Endothelial cell of umbilical vein (primary cell): ENCODE data around the gene CXXC5. TPM values are rescaled to one million over a fixed set of nuclear protein-coding genes. Genes with fewer than 3 reads are reported as not detected.

Source experiments
- BruUV-seq: library from RNA; stranded (reverse); fragments of 400-500 nt; replicated peaks from 2 replicates; lab custom pipeline; 2021; lab: Mats Ljungman, UMichigan
- CTCF ChIA-PET: fragments of 300-600, 350-600 bp; sonication (Branson Sonifier 250); formaldehyde crosslinking; loops from one replicate; lab custom pipeline; 2021; ENCODE audit warnings: antibody characterized with exemption, inconsistent platforms; lab: Charles Lee
- POLR2A ChIA-PET: fragments of 300-600, 350-600 bp; sonication (Branson Sonifier 250); formaldehyde crosslinking; loops from one replicate; lab custom pipeline; 2021; ENCODE audit warnings: antibody characterized with exemption, inconsistent platforms; lab: Charles Lee
- DNase-seq: peaks from one replicate; pipeline ENCODE4 v3.0.0-alpha.2; 2011; ENCODE audit warnings: low read depth, low spot score
- FAIRE-seq: peaks from 2 replicates; lab custom pipeline; 2011; peaks lifted over from hg19 to GRCh38; lab: Jason Lieb, UNC
- H2AFZ ChIP-seq: 2 replicates; pipeline ENCODE4 v1.6.0; 2012; ENCODE audit warnings: low read depth, low read length, control low read depth, inconsistent platforms
- H3K27ac ChIP-seq: 2 replicates; pipeline ENCODE4 v1.5.1; 2011; ENCODE audit warnings: low read depth, mild to moderate bottlenecking, control low read depth, low read length, moderate library complexity; ENCODE audit not compliant: insufficient read depth
- H3K27me3 ChIP-seq, 2 experiments: 2 replicates each; pipeline versions ENCODE4 v1.6.0 to v1.6.1; 2011; ENCODE audit warnings: low read length in 2 of 2, mixed read lengths in 1 of 2; ENCODE audit not compliant: control insufficient read depth in 2 of 2, insufficient read depth in 2 of 2
- H3K36me3 ChIP-seq, 2 experiments: 2 replicates in 1 of 2; 3 replicates in 1 of 2; pipeline ENCODE4 v1.5.1; 2011; ENCODE audit warnings: low read length in 2 of 2, mild to moderate bottlenecking in 1 of 2, moderate library complexity in 1 of 2; ENCODE audit not compliant: control insufficient read depth in 2 of 2, insufficient read depth in 2 of 2; ENCODE audit errors: extremely low read depth in 1 of 2
- H3K4me1 ChIP-seq: 3 replicates; pipeline ENCODE4 v1.5.1; 2011; ENCODE audit warnings: mild to moderate bottlenecking, low read length; ENCODE audit not compliant: control insufficient read depth, insufficient read depth; ENCODE audit errors: extremely low read depth
- H3K4me2 ChIP-seq: 2 replicates; pipeline ENCODE4 v1.6.1; 2011; ENCODE audit warnings: low read length, control low read depth, mixed read lengths; ENCODE audit not compliant: insufficient read depth
- H3K4me3 ChIP-seq, 3 experiments: fragments of 200-600 bp in 1 of 3; sonication (generic), shearing (Covaris generic) in 1 of 3; replicated peaks in 1 of 3; 2 replicates each; pipeline ENCODE4 v1.5.1; 2011 to 2016; ENCODE audit warnings: control low read depth in 3 of 3, low read length in 3 of 3, mild to moderate bottlenecking in 2 of 3, inconsistent platforms in 1 of 3, low read depth in 1 of 3, moderate library complexity in 1 of 3; ENCODE audit not compliant: insufficient read depth in 1 of 3
- H3K79me2 ChIP-seq: 2 replicates; pipeline ENCODE4 v1.6.0; 2012; ENCODE audit warnings: low read length, inconsistent platforms; ENCODE audit not compliant: control insufficient read depth, insufficient read depth
- H3K9ac ChIP-seq: replicated peaks from 2 replicates; pipeline ENCODE3; 2011; ENCODE audit warnings: low read length, control low read depth; ENCODE audit not compliant: insufficient read depth; ENCODE audit errors: extremely low read depth
- H3K9me1 ChIP-seq: replicated peaks from 3 replicates; pipeline ENCODE4 v1.6.0; 2011; ENCODE audit warnings: mild to moderate bottlenecking, low read length; ENCODE audit not compliant: control insufficient read depth, insufficient read depth; ENCODE audit errors: extremely low read depth
- H3K9me3 ChIP-seq: replicated peaks from 2 replicates; pipeline ENCODE4 v1.5.1; 2012; ENCODE audit warnings: low read length, inconsistent platforms; ENCODE audit not compliant: control insufficient read depth, insufficient read depth
- H4K20me1 ChIP-seq: replicated peaks from 2 replicates; pipeline ENCODE3; 2011; ENCODE audit warnings: mild to moderate bottlenecking, low read length; ENCODE audit not compliant: control insufficient read depth, insufficient read depth; ENCODE audit errors: extremely low read depth
- EZH2 ChIP-seq: IDR thresholded peaks from 2 replicates; pipeline ENCODE4 v1.6.1; 2012; ENCODE audit warnings: borderline replicate concordance, low read depth, mild to moderate bottlenecking, moderate library complexity, low read length, inconsistent platforms; ENCODE audit not compliant: severe bottlenecking
- FOS ChIP-seq: IDR thresholded peaks from 2 replicates; pipeline ENCODE4 v1.6.1; 2011; ENCODE audit warnings: mild to moderate bottlenecking, low read length, moderate library complexity, borderline replicate concordance; ENCODE audit not compliant: insufficient read depth
- GATA2 ChIP-seq: IDR thresholded peaks from 2 replicates; pipeline ENCODE4 v1.7.0; 2011; ENCODE audit warnings: low read depth, mild to moderate bottlenecking, moderate library complexity, mixed read lengths, low read length; ENCODE audit not compliant: insufficient read length, insufficient read depth
- JUN ChIP-seq: IDR thresholded peaks from 2 replicates; pipeline ENCODE4 v1.6.1; 2011; ENCODE audit warnings: borderline replicate concordance, low read depth; ENCODE audit not compliant: insufficient read length, insufficient read depth
- MYC ChIP-seq: IDR thresholded peaks from one replicate; pipeline ENCODE4 v1.6.1; 2011; ENCODE audit warnings: mild to moderate bottlenecking, low read depth, low read length
- POLR2A ChIP-seq: IDR thresholded peaks from 2 replicates; pipeline ENCODE4 v1.6.1; 2012; ENCODE audit warnings: low read depth, mild to moderate bottlenecking, control low read depth, low read length
- POLR2AphosphoS5 ChIP-seq: IDR thresholded peaks from 2 replicates; pipeline ENCODE4 v1.6.1; 2012; ENCODE audit warnings: low read depth, mild to moderate bottlenecking, control low read depth, low read length, moderate library complexity; ENCODE audit not compliant: insufficient read depth
- dilution Hi-C: fragments of 300-500 bp; cut with MboI; formaldehyde crosslinking; loops from one replicate; pipeline ENCODE4 v1.15.0; 2019; ENCODE audit warnings: low sequenced_read_pairs; ENCODE audit not compliant: extremely low pct_ligation_motif_present
- intact Hi-C: fragments of 100-400 bp; cut with micrococcal nuclease; formaldehyde crosslinking; loops from one replicate; pipeline ENCODE4 v1.10.0; 2022
- polyA plus RNA-seq, 4 experiments: library from polyadenylated mRNA; depleted of rRNA in 3 of 4; stranded (reverse) in 3 of 4; unstranded in 1 of 4; fragments of >200 nt; gene quantifications; 2 replicates each; pipeline versions ENCODE4 v1.2.1 to v1.2.3, GENCODE V29; 2011 to 2012; ENCODE audit warnings: missing spikeins in 1 of 4
- total RNA-seq: library from RNA; stranded (reverse); gene quantifications from 2 replicates; pipeline ENCODE4 v1.2.3, GENCODE V29; 2021
- TF ChIP-seq, protein P1 (sequence below), 2 donors: IDR thresholded peaks; 1 replicate in 1 of 2; 2 replicates in 1 of 2; pipeline ENCODE4 v1.5.1; 2011; ENCODE audit warnings: low read length in 2 of 2, mild to moderate bottlenecking in 2 of 2, moderate library complexity in 2 of 2, control low read depth in 1 of 2, inconsistent platforms in 1 of 2, low read depth in 1 of 2; ENCODE audit not compliant: insufficient read depth in 1 of 2; ENCODE audit errors: extremely low read depth in 1 of 2
- TF ChIP-seq, protein P2 (sequence below): IDR thresholded peaks from 2 replicates; pipeline ENCODE4 v1.6.1; 2011; ENCODE audit not compliant: insufficient read depth, insufficient read length

CXXC5 gene
- total and polyA plus RNA-seq, 2 donors (not counting 3 experiments of a cell fraction or from before 2014, with no cell fraction given), result 2.7 to 5.5 TPM

DNA sequence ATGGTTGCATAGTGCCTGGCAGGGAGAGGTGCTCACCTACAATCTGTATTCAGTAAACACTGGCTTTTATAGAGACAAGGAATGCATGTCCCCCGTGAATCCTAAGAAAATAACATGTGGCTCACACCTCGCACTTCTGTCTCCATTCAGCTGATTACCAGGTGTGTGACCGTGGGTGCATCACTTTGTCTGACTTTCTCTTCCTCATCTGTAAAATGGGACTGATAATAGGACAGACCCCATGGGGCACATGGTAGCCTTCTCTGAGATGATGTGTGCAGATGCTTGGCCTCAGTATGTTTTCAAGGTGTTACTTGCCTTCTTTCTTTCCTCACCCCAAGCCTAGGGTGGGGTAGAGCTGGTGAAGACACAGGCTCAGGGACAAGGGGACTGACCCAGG lies 6.3 kb downstream of the CXXC5 start:
- Histone ChIP-seq H3K4me2 (no peak overlapping the region), H3K9me3 (no peaks in the 10 kb centered on the region), H2AFZ (no peak overlapping the region), H3K27me3 (peaks cover 3 to 16% of the 10 kb centered on the region in 2 experiments), H3K9ac (no peak overlapping the region), H3K9me1 (no peaks in the 10 kb centered on the region), H3K27ac (no peak overlapping the region), H4K20me1 (no peaks in the 10 kb centered on the region), H3K4me1 (peaks cover 36% of the 10 kb centered on the region), H3K36me3 (no peaks in the 10 kb centered on the region), H3K79me2 (no peaks in the 10 kb centered on the region), H3K4me3 (no peak overlapping the region)
- POLR2A ChIA-PET, result no interaction called here
- TF ChIP-seq, protein P1, sequence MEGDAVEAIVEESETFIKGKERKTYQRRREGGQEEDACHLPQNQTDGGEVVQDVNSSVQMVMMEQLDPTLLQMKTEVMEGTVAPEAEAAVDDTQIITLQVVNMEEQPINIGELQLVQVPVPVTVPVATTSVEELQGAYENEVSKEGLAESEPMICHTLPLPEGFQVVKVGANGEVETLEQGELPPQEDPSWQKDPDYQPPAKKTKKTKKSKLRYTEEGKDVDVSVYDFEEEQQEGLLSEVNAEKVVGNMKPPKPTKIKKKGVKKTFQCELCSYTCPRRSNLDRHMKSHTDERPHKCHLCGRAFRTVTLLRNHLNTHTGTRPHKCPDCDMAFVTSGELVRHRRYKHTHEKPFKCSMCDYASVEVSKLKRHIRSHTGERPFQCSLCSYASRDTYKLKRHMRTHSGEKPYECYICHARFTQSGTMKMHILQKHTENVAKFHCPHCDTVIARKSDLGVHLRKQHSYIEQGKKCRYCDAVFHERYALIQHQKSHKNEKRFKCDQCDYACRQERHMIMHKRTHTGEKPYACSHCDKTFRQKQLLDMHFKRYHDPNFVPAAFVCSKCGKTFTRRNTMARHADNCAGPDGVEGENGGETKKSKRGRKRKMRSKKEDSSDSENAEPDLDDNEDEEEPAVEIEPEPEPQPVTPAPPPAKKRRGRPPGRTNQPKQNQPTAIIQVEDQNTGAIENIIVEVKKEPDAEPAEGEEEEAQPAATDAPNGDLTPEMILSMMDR (IDR thresholded peaks at IDR 0.05; ENCODE audit: extremely low read depth in 1 of 2, insufficient read depth in 1 of 2, low read depth in 1 of 2, low read length in 2 of 2), result no peak
- TF ChIP-seq, protein P2, sequence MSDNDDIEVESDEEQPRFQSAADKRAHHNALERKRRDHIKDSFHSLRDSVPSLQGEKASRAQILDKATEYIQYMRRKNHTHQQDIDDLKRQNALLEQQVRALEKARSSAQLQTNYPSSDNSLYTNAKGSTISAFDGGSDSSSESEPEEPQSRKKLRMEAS, result no peak
- TF ChIP-seq POLR2AphosphoS5 (no peak), MYC (no peak), FOS (no peak), JUN (no peak), POLR2A (no peak), GATA2 (no peak), EZH2 (no peak)
- dilution Hi-C loops, result no loop called here
- no peak for FAIRE-seq
- no TSS peak for BruUV-seq
- DNase-seq, result no peak
- intact Hi-C loops, result no loop called here
- CTCF ChIA-PET, result interaction anchor here (1.0 to 8.6 kb wide), 2 partner anchors 13 to 19 kb away, joined by 3 to 161 read pairs; no protein-coding TSS in a partner anchor
